OCI-LY1 (cell line): ENCODE measurements around the gene TBX19.

Source experiments
- H2AFZ ChIP-seq: fragments of 200-600 bp; sonication (generic), shearing (Covaris generic); 2 replicates; pipeline ENCODE4 v1.6.0; 2014; ENCODE audit warnings: antibody characterized with exemption, mild to moderate bottlenecking, low read length
- H3F3A ChIP-seq: fragments of 200-600 bp; sonication (generic), shearing (Covaris generic); 2 replicates; pipeline ENCODE4 v1.6.0; 2014; ENCODE audit warnings: mild to moderate bottlenecking, antibody characterized with exemption, low read length, moderate library complexity; ENCODE audit not compliant: insufficient read depth
- H3K27ac ChIP-seq: fragments of 200-600 bp; sonication (generic); 2 replicates; pipeline ENCODE4 v1.5.1; 2014; ENCODE audit warnings: low read length, mixed run types, mild to moderate bottlenecking, low read depth; ENCODE audit not compliant: poor library complexity, severe bottlenecking
- H3K27me3 ChIP-seq: fragments of 200-600 bp; sonication (generic); 2 replicates; pipeline ENCODE4 v1.6.0; 2014; ENCODE audit warnings: antibody characterized with exemption, mild to moderate bottlenecking, low read length, moderate library complexity; ENCODE audit not compliant: insufficient read depth
- H3K36me3 ChIP-seq: fragments of 200-600 bp; sonication (generic); 2 replicates; pipeline ENCODE4 v1.6.1; 2014; ENCODE audit warnings: mild to moderate bottlenecking, antibody characterized with exemption, low read length, moderate library complexity, mixed read lengths; ENCODE audit not compliant: insufficient read depth
- H3K4me1 ChIP-seq: fragments of 200-600 bp; sonication (generic); 2 replicates; pipeline ENCODE4 v1.5.1; 2014; ENCODE audit warnings: mild to moderate bottlenecking, low read length, moderate library complexity; ENCODE audit not compliant: insufficient read depth, severe bottlenecking
- H3K4me2 ChIP-seq: fragments of 200-600 bp; sonication (generic), shearing (Covaris generic); 2 replicates; pipeline ENCODE4 v1.6.1; 2014; ENCODE audit warnings: low read length
- H3K4me3 ChIP-seq: fragments of 200-600 bp; sonication (generic); 2 replicates; pipeline ENCODE4 v1.5.1; 2014; ENCODE audit warnings: low read length, low read depth, mild to moderate bottlenecking, mixed read lengths; ENCODE audit not compliant: poor library complexity, severe bottlenecking
- H3K79me2 ChIP-seq: fragments of 200-600 bp; shearing (Covaris generic); 2 replicates; pipeline ENCODE4 v1.6.1; 2016; ENCODE audit warnings: mixed run types, low read length, mixed read lengths; ENCODE audit not compliant: insufficient read depth
- H3K9ac ChIP-seq: fragments of 200-600 bp; sonication (generic), shearing (Covaris generic); 2 replicates; pipeline ENCODE4 v1.6.1; 2014; ENCODE audit warnings: mild to moderate bottlenecking, low read length, mixed read lengths
- H3K9me2 ChIP-seq: fragments of 200-600 bp; sonication (generic), shearing (Covaris generic); 2 replicates; pipeline ENCODE4 v1.6.1; 2014; ENCODE audit warnings: low read depth, mild to moderate bottlenecking, low read length, mixed read lengths
- H3K9me3 ChIP-seq: fragments of 200-600 bp; shearing (Covaris generic); 2 replicates; pipeline ENCODE4 v1.6.1; 2014; ENCODE audit warnings: low read length, mixed read lengths
- H4K20me1 ChIP-seq: fragments of 200-600 bp; sonication (generic), shearing (Covaris generic); 2 replicates; pipeline ENCODE4 v1.6.0; 2016; ENCODE audit warnings: mild to moderate bottlenecking, low read length; ENCODE audit not compliant: insufficient read depth
- EZH2 ChIP-seq: fragments of 200-600 bp; sonication (generic), shearing (Covaris generic); IDR thresholded peaks from 2 replicates; pipeline ENCODE4 v1.8.0; 2017; ENCODE audit warnings: borderline replicate concordance, mixed run types, mild to moderate bottlenecking, antibody characterized with exemption, low read length, moderate library complexity, mixed read lengths
- TF ChIP-seq, protein P1 (sequence below): fragments of 200-600 bp; sonication (generic), shearing (Covaris generic); IDR thresholded peaks from 2 replicates; pipeline ENCODE4 v1.5.1; 2017; ENCODE audit warnings: mild to moderate bottlenecking, antibody characterized with exemption, low read length, moderate library complexity, mixed read lengths

TBX19 gene

DNA sequence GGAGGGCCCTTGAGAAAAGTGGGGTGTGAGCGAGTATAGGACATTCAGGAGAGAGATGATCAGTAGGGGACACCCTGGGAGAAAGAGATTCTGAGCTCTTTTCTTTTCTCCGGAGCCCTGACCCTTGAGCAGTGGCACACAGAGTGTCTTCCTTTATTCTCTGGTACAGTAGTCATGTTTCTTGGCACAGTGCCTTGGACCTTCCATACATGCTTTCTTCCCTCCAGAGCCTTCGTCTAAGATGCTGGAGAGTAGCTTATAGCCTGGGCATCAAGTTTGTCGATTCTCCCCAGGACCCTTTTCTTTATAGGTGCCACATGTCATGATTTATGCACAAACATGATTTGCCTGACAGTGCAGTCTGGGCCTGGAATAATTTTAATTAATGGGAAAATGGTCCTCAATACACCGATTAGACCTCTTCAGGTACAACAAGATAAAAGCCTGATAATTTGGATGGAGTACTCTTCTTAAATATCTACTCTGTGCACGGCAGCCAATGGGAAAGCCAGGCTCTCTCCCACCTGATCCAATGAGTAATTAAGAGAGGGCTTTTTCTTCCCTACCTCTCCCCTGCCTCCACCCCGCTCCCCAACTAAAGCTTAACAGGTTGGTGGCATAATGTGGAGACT, at the start of gene TBX19:
Gene TBX19, plus strand, starts transcription at position 582 of the 632 bp plus-strand sequence. CDS start 214 bp downstream, outside the sequence.
- no peaks in the 10 kb centered on the region for H4K20me1 ChIP-seq
- no peak within 1 kb of the TSS for H2AFZ ChIP-seq
- no peaks in the 10 kb centered on the region for H3K9me3 ChIP-seq
- H3K27me3 ChIP-seq: no peaks in the 10 kb centered on the region
- no peak within 1 kb of the TSS for H3K4me2 ChIP-seq
- no peak within 1 kb of the TSS for H3K4me3 ChIP-seq
- H3K9me2 ChIP-seq: no peaks in the 10 kb centered on the region
- H3K36me3 ChIP-seq: no peaks in the 10 kb centered on the region
- no peaks in the 10 kb centered on the region for H3K4me1 ChIP-seq
- no peak within 1 kb of the TSS for H3K9ac ChIP-seq
- H3K79me2 ChIP-seq: no peaks in the 10 kb centered on the region
- H3F3A ChIP-seq: no peaks in the 10 kb centered on the region
- TF ChIP-seq, protein P1, sequence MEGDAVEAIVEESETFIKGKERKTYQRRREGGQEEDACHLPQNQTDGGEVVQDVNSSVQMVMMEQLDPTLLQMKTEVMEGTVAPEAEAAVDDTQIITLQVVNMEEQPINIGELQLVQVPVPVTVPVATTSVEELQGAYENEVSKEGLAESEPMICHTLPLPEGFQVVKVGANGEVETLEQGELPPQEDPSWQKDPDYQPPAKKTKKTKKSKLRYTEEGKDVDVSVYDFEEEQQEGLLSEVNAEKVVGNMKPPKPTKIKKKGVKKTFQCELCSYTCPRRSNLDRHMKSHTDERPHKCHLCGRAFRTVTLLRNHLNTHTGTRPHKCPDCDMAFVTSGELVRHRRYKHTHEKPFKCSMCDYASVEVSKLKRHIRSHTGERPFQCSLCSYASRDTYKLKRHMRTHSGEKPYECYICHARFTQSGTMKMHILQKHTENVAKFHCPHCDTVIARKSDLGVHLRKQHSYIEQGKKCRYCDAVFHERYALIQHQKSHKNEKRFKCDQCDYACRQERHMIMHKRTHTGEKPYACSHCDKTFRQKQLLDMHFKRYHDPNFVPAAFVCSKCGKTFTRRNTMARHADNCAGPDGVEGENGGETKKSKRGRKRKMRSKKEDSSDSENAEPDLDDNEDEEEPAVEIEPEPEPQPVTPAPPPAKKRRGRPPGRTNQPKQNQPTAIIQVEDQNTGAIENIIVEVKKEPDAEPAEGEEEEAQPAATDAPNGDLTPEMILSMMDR: no peak
- TF ChIP-seq EZH2: no peak
- no peak within 1 kb of the TSS for H3K27ac ChIP-seq

DNA sequence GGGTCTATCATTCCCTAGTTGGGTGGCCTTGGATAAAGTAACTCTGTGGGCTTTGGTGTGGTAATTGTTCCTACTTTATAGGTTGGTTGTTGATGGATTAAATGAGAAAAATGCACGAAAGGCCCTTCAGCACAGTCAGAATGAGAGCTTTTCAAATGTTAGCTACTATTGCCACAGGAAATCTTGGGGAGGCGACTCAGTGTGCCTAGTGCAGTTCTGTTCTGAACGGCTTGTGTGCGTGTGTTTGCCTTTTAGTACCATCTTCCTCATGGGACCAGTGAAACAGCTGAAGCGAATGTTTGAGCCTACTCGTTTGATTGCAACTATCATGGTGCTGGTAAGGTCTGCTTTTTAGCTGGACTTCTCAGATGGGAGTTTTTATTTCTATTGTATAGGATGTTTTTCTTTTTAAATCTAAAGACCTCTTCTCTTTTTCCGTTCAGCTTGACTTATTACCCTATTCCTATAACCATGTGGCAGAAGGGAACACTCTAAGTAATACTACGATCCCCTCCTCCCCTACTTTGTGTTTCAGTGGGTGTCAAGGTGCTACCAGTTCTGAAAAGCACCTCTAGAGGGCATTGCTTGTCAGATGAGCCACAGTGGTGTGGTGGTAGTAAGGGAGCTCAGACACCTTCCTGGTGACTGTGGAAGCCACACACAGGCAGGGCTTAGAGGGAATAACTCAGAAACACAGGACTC, 45.7 kb upstream of the TBX19 start:
- no peak overlapping the region for H3K4me2 ChIP-seq
- H3K27me3 ChIP-seq: no peaks in the 10 kb centered on the region
- no peaks in the 10 kb centered on the region for H3K9me2 ChIP-seq
- H3K9ac ChIP-seq: no peak overlapping the region
- no peaks in the 10 kb centered on the region for H3F3A ChIP-seq
- H3K9me3 ChIP-seq: no peaks in the 10 kb centered on the region
- H3K79me2 ChIP-seq: peaks cover 11% of the 10 kb centered on the region
- TF ChIP-seq, protein P1: peak; percentile 78
- TF ChIP-seq EZH2: no peak
- no peak overlapping the region for H2AFZ ChIP-seq
- no peaks in the 10 kb centered on the region for H3K4me1 ChIP-seq
- no peak overlapping the region for H3K27ac ChIP-seq
- no peaks in the 10 kb centered on the region for H4K20me1 ChIP-seq
- no peak overlapping the region for H3K4me3 ChIP-seq
- H3K36me3 ChIP-seq: peaks cover 97% of the 10 kb centered on the region

DNA sequence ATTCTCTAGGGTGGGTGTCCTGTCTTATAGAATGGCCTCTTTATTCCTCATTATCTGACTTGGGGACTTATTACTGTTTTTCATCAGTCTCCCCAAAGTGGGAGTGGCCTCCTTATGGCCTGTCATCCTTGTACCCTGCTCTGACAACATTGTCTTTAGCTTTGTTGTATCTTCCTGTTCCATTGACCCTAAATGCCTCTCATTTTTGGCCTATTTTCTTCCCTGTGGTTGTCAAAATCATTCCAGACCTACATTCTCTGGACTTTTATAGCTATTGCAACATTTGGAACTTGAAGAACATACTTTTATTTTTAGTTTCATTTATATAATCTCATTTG, 45.2 kb upstream of the TBX19 start:
- no peak overlapping the region for H3K9ac ChIP-seq
- no peaks in the 10 kb centered on the region for H3K9me2 ChIP-seq
- no peaks in the 10 kb centered on the region for H3F3A ChIP-seq
- no peak overlapping the region for H3K4me2 ChIP-seq
- H3K36me3 ChIP-seq: peaks cover 97% of the 10 kb centered on the region
- no peaks in the 10 kb centered on the region for H3K9me3 ChIP-seq
- H3K4me3 ChIP-seq: no peak overlapping the region
- H3K27ac ChIP-seq: no peak overlapping the region
- peaks cover 8% of the 10 kb centered on the region for H3K79me2 ChIP-seq
- TF ChIP-seq EZH2: no peak
- TF ChIP-seq, protein P1: no peak
- H4K20me1 ChIP-seq: no peaks in the 10 kb centered on the region
- no peak overlapping the region for H2AFZ ChIP-seq
- no peaks in the 10 kb centered on the region for H3K27me3 ChIP-seq
- no peaks in the 10 kb centered on the region for H3K4me1 ChIP-seq
